OCI-LY1 (cell line): ENCODE results near the gene ITGA1.

ENCODE experiments used
- CTCF ChIP-seq: fragments of 200-600 bp; sonication (generic), shearing (Covaris generic); IDR thresholded peaks from 2 replicates; pipeline ENCODE4 v1.5.1; 2017; ENCODE audit warnings: mild to moderate bottlenecking, antibody characterized with exemption, low read length, moderate library complexity, mixed read lengths
- EZH2 ChIP-seq: fragments of 200-600 bp; sonication (generic), shearing (Covaris generic); IDR thresholded peaks from 2 replicates; pipeline ENCODE4 v1.8.0; 2017; ENCODE audit warnings: borderline replicate concordance, mixed run types, mild to moderate bottlenecking, antibody characterized with exemption, low read length, moderate library complexity, mixed read lengths

- no peak for TF ChIP-seq CTCF
- TF ChIP-seq EZH2, result no peak
Measured at GRCh38 chr5:52896534-52897237, 109.0 kb downstream of the ITGA1 start.
